Activated naive CD4-positive, alpha-beta T cell treated with anti-CD3 and anti-CD28 coated beads, Interleukin-2, amount 50 U/mL, for 24 hours (primary cell): Measurements from ENCODE around the gene MCRIP1.
A peak's percentile ranks its signal among the peaks of the same experiment; 100 is the strongest.

Source experiments
- H3K27ac Mint-ChIP-seq: one replicate; pipeline ENCODE4 v1.8.0; 2021; ENCODE audit warnings: mild to moderate bottlenecking, mixed read lengths
- H3K27me3 Mint-ChIP-seq: one replicate; pipeline ENCODE4 v1.8.0; 2021; ENCODE audit warnings: mixed read lengths
- H3K36me3 Mint-ChIP-seq: one replicate; pipeline ENCODE4 v1.8.0; 2021; ENCODE audit warnings: mixed read lengths
- H3K4me1 Mint-ChIP-seq: one replicate; pipeline ENCODE4 v1.8.0; 2021; ENCODE audit warnings: mixed read lengths
- H3K4me3 Mint-ChIP-seq: one replicate; pipeline ENCODE4 v1.8.0; 2021; ENCODE audit warnings: mild to moderate bottlenecking, mixed read lengths
- H3K9me3 Mint-ChIP-seq: one replicate; pipeline ENCODE4 v1.8.0; 2021; ENCODE audit warnings: mixed read lengths

The MCRIP1 gene

GRCh38 chr17:81834831-81835267 is 1.8 kb upstream of the MCRIP1 start, which contains the start of gene PPP1R27:
TSS of gene PPP1R27 (minus strand) at chr17:81835050. CDS start at chr17:81834953, 97 bp downstream.
- no peaks in the 10 kb centered on the region for H3K36me3 Mint-ChIP-seq
- no peaks in the 10 kb centered on the region for H3K9me3 Mint-ChIP-seq
- peaks cover 14% of the 10 kb centered on the region for H3K4me1 Mint-ChIP-seq
- H3K27ac Mint-ChIP-seq, result peak within 1 kb of the TSS; percentile 83
- H3K27me3 Mint-ChIP-seq, result no peaks in the 10 kb centered on the region
- H3K4me3 Mint-ChIP-seq, result peak within 1 kb of the TSS; percentile 84

- Mint-ChIP-seq H3K9me3 (no peaks in the 10 kb centered on the region), H3K27ac (peak overlapping the region; percentile 83), H3K4me3 (peak overlapping the region; percentile 84), H3K4me1 (peaks cover 14% of the 10 kb centered on the region), H3K27me3 (no peaks in the 10 kb centered on the region), H3K36me3 (no peaks in the 10 kb centered on the region)
Observed at GRCh38 chr17:81833921-81834830, 1.1 kb upstream of the MCRIP1 start.

GRCh38 chr17:81832608-81833159 is 407 bp downstream of the MCRIP1 start:
- Mint-ChIP-seq H3K27ac (peak overlapping the region; percentile 97), H3K9me3 (no peaks in the 10 kb centered on the region), H3K36me3 (peaks cover 2% of the 10 kb centered on the region), H3K4me1 (peaks cover 24% of the 10 kb centered on the region), H3K4me3 (peak overlapping the region; percentile 96), H3K27me3 (no peaks in the 10 kb centered on the region)

- Mint-ChIP-seq H3K27ac (peak overlapping the region; percentile 97), H3K36me3 (peaks cover 2% of the 10 kb centered on the region), H3K9me3 (no peaks in the 10 kb centered on the region), H3K4me3 (peak overlapping the region; percentile 96), H3K4me1 (peaks cover 24% of the 10 kb centered on the region), H3K27me3 (no peaks in the 10 kb centered on the region)
Observed at GRCh38 chr17:81831957-81832607, 1.0 kb downstream of the MCRIP1 start.

- H3K4me3 Mint-ChIP-seq, result peak overlapping the region; percentile 96
- H3K4me1 Mint-ChIP-seq, result peaks cover 24% of the 10 kb centered on the region
- H3K27me3 Mint-ChIP-seq, result no peaks in the 10 kb centered on the region
- H3K36me3 Mint-ChIP-seq, result peaks cover 2% of the 10 kb centered on the region
- peak overlapping the region; percentile 97 for H3K27ac Mint-ChIP-seq
- H3K9me3 Mint-ChIP-seq, result no peaks in the 10 kb centered on the region
Observed at GRCh38 chr17:81831563-81831956, 1.5 kb downstream of the MCRIP1 start.

GRCh38 chr17:81829858-81830257 is 3.2 kb downstream of the MCRIP1 start:
- no peak overlapping the region for H3K27ac Mint-ChIP-seq

GRCh38 chr17:81828656-81829055 is 4.4 kb downstream of the MCRIP1 start:
- Mint-ChIP-seq H3K27me3 (no peaks in the 10 kb centered on the region), H3K4me1 (peaks cover 29% of the 10 kb centered on the region), H3K27ac (no peak overlapping the region)

More at GRCh38 chr17:81829858-81830257, 3.2 kb downstream of the MCRIP1 start:
- Mint-ChIP-seq H3K9me3 (no peaks in the 10 kb centered on the region), H3K4me3 (no peak overlapping the region), H3K4me1 (peaks cover 29% of the 10 kb centered on the region), H3K36me3 (peaks cover 2% of the 10 kb centered on the region), H3K27me3 (no peaks in the 10 kb centered on the region)

GRCh38 chr17:81825841-81826466 is 7.1 kb downstream of the MCRIP1 start:
- Mint-ChIP-seq H3K27me3 (no peaks in the 10 kb centered on the region), H3K4me1 (peaks cover 14% of the 10 kb centered on the region), H3K27ac (no peak overlapping the region), H3K36me3 (peaks cover 2% of the 10 kb centered on the region), H3K4me3 (no peak overlapping the region), H3K9me3 (no peaks in the 10 kb centered on the region)

More at GRCh38 chr17:81828656-81829055, 4.4 kb downstream of the MCRIP1 start:
- Mint-ChIP-seq H3K4me3 (no peak overlapping the region), H3K36me3 (peaks cover 2% of the 10 kb centered on the region), H3K9me3 (no peaks in the 10 kb centered on the region)

- no peak overlapping the region for H3K27ac Mint-ChIP-seq
- H3K9me3 Mint-ChIP-seq, result no peaks in the 10 kb centered on the region
- H3K27me3 Mint-ChIP-seq, result no peaks in the 10 kb centered on the region
- peaks cover 14% of the 10 kb centered on the region for H3K4me1 Mint-ChIP-seq
- no peak overlapping the region for H3K4me3 Mint-ChIP-seq
- peaks cover 2% of the 10 kb centered on the region for H3K36me3 Mint-ChIP-seq
Observed at GRCh38 chr17:81824595-81824994, 8.5 kb downstream of the MCRIP1 start.

GRCh38 chr17:81823820-81824550 is 9.1 kb downstream of the MCRIP1 start:
- peaks cover 2% of the 10 kb centered on the region for H3K36me3 Mint-ChIP-seq
- H3K4me1 Mint-ChIP-seq, result peaks cover 14% of the 10 kb centered on the region
- no peaks in the 10 kb centered on the region for H3K9me3 Mint-ChIP-seq
- H3K27ac Mint-ChIP-seq, result no peak overlapping the region
- H3K4me3 Mint-ChIP-seq, result no peak overlapping the region
- H3K27me3 Mint-ChIP-seq, result no peaks in the 10 kb centered on the region

- Mint-ChIP-seq H3K9me3 (no peaks in the 10 kb centered on the region), H3K36me3 (no peaks in the 10 kb centered on the region), H3K27me3 (no peaks in the 10 kb centered on the region), H3K27ac (no peak overlapping the region), H3K4me3 (no peak overlapping the region), H3K4me1 (peaks cover 7% of the 10 kb centered on the region)
Observed at GRCh38 chr17:81822996-81823819, 9.9 kb downstream of the MCRIP1 start.

- no peaks in the 10 kb centered on the region for H3K9me3 Mint-ChIP-seq
Observed at GRCh38 chr17:81822312-81822637, 10.8 kb downstream of the MCRIP1 start.

GRCh38 chr17:81821603-81822311 is 11.3 kb downstream of the MCRIP1 start:
- H3K36me3 Mint-ChIP-seq, result no peaks in the 10 kb centered on the region
- H3K27ac Mint-ChIP-seq, result no peak overlapping the region
- no peak overlapping the region for H3K4me3 Mint-ChIP-seq
- H3K4me1 Mint-ChIP-seq, result peaks cover 4% of the 10 kb centered on the region
- no peaks in the 10 kb centered on the region for H3K9me3 Mint-ChIP-seq
- no peaks in the 10 kb centered on the region for H3K27me3 Mint-ChIP-seq

More at GRCh38 chr17:81822312-81822637, 10.8 kb downstream of the MCRIP1 start:
- no peak overlapping the region for H3K27ac Mint-ChIP-seq
- peaks cover 4% of the 10 kb centered on the region for H3K4me1 Mint-ChIP-seq
- no peak overlapping the region for H3K4me3 Mint-ChIP-seq
- no peaks in the 10 kb centered on the region for H3K36me3 Mint-ChIP-seq
- no peaks in the 10 kb centered on the region for H3K27me3 Mint-ChIP-seq

- Mint-ChIP-seq H3K4me1 (peaks cover 3% of the 10 kb centered on the region), H3K4me3 (no peak overlapping the region), H3K36me3 (no peaks in the 10 kb centered on the region), H3K9me3 (no peaks in the 10 kb centered on the region), H3K27ac (no peak overlapping the region), H3K27me3 (no peaks in the 10 kb centered on the region)
Observed at GRCh38 chr17:81821147-81821546, 11.9 kb downstream of the MCRIP1 start.
